NCI-H2107 (cell line): Measurements from ENCODE around the gene MAP2K2.

Experiments
- DNase-seq: peaks from one replicate; lab custom pipeline; 2025; lab: John Stamatoyannopoulos, UW

The MAP2K2 gene

DNA sequence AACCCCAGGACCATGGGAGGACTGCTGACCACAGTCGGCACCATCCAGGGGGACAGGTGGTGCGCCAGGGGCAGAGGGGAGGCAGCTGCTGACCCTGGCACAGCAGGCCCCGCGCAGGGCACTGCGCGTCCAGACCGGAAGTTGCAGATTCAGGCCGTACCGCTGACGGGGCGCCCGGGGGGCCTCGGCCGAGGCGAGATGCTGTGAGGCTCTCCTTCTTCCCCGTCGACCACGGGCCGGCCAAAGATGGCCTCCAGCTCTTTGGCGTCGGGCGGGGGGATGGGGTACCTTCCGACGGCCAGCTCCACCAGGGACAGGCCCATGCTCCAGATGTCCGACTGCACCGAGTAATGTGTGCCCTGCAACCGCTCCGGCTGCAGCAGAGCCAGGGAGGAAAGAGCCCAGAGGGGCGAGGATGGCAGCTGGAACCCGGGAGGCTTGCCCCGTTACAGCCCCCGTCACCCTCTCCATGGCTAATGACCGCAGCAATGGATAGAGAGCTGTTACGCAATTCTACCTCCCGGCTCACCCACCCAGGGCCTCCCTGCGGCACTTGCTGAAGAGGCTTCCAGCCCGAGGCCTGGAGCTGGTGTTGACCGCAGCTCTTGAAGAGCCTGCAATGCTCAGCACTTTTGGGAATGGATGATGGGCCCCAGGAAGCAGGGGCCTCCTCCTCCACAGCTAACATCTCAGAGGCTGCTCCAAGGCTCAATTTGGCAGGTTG, 24.7 kb downstream of the MAP2K2 start:
- no peak for DNase-seq

GRCh38 chr19:4098493-4098892, 25.4 kb downstream of the MAP2K2 start:
- DNase-seq: no peak

- DNase-seq: no peak
Observed at GRCh38 chr19:4097501-4097900, 26.4 kb downstream of the MAP2K2 start.

DNA sequence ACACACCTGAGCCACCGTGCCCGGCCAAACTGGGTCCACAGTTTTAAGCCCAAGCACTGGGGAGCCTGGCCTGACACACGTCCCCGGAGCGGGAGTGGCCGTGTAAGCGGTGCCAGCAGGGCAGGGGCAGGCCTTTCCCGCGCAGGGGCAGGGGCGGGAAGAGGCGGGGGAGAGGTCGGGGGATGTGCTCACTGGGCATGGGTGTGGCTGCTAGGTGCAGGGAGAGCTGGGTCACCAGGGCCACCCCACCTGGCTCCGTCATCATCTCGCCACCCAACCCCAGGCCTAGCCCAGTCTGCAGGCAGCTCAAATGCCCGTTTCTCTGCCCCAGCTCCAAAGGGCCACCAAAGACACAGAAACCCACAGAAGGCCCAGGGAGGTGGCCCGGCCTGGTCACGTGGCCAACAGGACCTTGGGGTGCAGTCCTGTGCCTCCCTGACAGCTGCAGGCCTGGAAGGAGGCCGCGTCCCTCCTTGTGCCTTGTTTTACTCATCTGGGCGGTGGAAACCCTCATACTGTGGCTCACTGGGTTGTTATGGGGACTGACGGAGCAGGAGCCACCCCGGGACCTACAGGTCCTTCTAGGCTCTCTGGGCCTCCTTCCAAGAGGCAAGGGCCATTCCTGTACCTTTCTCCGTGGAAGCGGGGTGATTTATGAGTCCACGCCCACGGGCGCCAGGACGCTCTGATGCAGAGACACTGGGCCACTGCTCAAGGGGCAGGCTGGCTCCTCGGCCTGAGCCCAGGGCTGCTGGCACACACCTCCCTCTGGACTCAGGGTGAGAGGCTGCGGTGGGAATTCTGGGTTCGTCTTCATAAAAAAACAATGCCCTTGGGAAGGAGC, 27.7 kb downstream of the MAP2K2 start:
- no peak for DNase-seq

GRCh38 chr19:4095488-4095844, 28.5 kb downstream of the MAP2K2 start:
- no peak for DNase-seq

GRCh38 chr19:4094761-4095487, 29.0 kb downstream of the MAP2K2 start:
- no peak for DNase-seq

DNA sequence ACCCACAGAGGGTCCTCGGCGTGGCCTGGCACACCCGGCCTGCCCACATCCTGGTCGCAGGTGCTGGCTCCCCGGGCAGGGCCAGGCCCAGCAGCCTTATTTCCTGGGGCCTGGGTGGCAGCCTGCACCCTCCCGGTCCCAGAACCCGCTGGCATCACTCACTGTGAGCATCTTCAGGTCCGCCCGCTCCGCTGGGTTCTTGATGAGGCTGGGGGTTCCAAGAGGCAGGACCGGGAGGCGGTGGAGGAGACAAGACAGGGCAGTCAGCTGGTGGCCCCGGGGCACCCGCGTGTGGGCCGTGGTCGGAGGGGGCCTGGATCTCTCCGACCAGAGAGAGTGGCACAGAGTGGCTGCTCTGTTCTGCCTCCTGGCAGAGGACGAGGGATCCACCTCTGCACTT, 29.6 kb downstream of the MAP2K2 start:
- no peak for DNase-seq

- no peak for DNase-seq
Observed at GRCh38 chr19:4093643-4094175, 30.2 kb downstream of the MAP2K2 start.

GRCh38 chr19:4090356-4091220, 33.3 kb downstream of the MAP2K2 start:
- no peak for DNase-seq

- DNase-seq: no peak
Observed at GRCh38 chr19:4089946-4090345, 34.0 kb downstream of the MAP2K2 start.

GRCh38 chr19:4089400-4089908, 34.5 kb downstream of the MAP2K2 start:
- no peak for DNase-seq

GRCh38 chr19:4088975-4089374, 34.9 kb downstream of the MAP2K2 start:
- no peak for DNase-seq

DNA sequence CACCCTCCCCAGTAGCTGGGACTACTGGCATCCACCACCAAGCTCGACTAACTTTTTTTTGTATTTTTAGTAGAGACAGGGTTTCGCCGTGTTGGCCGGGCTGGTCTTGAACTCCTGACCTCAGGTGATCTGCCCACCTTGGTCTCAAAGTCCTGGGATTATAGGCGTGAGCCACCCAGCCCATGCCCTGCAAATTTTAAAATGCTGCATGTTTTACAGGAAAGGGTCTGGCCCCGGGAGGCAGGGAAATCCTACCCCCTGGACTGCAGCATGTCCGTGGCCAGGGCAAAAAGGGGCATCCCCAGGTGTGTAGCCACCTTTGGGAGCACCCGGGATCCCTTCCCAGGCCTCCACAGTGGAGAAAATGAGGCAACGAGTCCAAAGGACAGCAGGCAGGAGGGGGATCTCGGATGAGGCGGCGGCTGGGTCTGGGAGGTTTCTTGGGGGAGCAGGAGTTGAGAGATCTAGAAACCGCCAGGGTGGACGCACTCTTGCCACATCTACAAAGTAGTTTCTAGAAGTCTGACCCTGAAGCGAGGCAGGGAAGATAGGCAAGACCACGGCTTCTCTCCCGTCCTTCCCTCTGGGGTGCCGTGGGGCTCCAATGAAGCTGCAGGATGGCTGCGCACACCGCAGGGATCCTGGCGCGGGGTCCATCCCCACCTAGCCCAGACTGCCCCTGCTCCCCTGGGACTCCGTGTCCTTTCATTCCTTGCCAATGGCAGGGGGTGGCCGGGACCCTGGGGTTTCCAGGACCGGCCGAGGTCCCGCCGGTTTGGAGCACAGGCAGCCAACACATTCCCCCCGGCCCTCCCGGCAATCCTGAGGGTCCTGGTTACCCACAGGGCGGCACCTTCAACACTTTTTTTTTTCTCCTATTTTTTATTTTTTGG, 35.9 kb downstream of the MAP2K2 start:
- no peak for DNase-seq

DNA sequence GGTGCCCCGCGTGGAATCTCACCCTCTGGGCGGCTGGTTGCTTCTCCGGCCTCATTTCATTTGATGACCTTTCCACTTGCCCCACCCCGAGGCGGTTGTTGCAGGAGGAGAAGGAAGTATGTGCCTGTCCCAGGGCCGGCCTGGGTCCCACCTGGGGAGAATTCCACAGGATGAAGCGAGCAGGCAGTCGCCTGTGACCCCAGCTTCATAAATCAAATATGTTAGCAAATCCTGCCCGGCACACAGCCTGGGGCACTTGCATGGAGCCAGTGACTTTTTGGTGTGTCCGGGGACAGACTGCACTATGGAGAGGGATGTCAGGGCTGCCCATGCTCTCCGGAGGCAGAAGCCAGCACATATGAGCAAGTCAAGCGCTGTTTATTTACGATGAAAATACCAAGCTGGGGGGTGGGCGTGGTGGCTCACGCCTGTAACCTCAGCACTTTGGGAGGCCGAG, 37.5 kb downstream of the MAP2K2 start:
- DNase-seq: no peak

GRCh38 chr19:4084547-4084877, 39.4 kb downstream of the MAP2K2 start:
- no peak for DNase-seq

GRCh38 chr19:4083677-4084546, 40.0 kb downstream of the MAP2K2 start:
- no peak for DNase-seq

DNA sequence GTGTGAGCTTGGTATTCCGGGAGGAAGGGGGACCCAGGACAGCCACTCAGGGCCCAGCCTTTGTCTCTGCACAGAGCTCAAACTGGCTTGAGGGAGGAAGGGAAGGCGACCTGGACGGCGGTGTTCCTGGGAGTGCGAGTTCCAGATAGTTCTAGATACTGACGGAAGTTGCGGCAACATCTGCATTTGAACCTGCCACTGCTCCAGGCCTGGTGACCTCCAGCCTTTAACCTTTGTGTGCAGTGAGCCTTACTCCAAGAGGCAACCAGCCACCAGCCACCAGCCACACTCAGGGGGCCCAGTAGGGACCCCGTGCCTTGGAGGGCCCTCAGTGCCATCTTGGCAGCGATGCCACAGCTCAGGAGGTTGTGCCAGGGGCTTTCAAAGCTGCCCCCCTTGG, 41.8 kb downstream of the MAP2K2 start:
- DNase-seq: no peak

DNA sequence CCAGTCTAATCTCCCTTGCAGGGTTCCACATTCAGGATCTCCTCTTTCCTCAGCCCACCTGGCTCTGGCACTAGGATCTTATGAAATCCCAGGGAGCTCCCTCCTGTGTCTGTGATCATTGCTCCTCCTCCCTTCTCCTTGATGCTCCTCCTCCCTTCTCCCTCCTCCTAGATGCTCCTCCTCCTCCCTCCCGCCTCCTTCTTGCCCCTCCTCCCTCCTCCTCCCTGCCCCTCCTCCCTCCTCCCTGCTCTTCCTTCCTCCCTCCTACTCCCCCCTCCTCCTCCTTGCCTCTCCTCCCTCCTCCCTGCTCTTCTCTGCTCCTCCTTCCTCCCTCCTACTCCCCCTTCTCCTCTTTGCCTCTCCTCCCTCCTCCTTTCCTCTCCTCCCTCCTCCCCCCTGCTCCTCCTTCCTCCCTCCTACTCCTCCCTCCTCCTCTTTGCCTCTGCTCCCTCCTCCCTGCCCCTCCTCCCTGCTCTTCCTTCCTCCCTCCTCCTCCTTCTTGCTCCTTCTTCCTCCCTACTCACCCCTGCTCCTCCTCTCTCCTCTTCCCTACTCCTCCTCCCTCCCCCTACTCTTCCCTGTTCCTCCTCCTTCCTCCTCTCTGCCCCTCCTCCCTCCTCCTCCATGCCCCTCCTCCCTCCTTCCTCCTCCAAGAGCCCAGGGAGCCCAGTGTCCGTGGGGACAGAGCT, 42.3 kb downstream of the MAP2K2 start:
- DNase-seq: no peak

GRCh38 chr19:4080473-4080872, 43.4 kb downstream of the MAP2K2 start:
- no peak for DNase-seq
